ENCODE data around the gene THEM4.
"Not testable (repeated sequence)": the region's sequence is repeated elsewhere in the genome, so short reads cannot be mapped to it uniquely, and the experiment has no call there.

THEM4 gene

GRCh38 chr1:151855933-151856332 lies 53.4 kb downstream of the THEM4 start:
- DNase-seq, result no peak

GRCh38 chr1:151855516-151855915 lies 53.8 kb downstream of the THEM4 start:
- DNase-seq, result not testable (repeated sequence)

- no peak for DNase-seq
These were observed 54.7 kb downstream of the THEM4 start for GRCh38 chr1:151854658-151855057.

GRCh38 chr1:151853411-151853943 lies 55.8 kb downstream of the THEM4 start, which contains the start of gene THEM5:
Gene THEM5 (minus strand): TSS chr1:151853712. CDS start chr1:151853565, 147 bp downstream.
- no peak for DNase-seq

GRCh38 chr1:151852733-151853132 lies 56.6 kb downstream of the THEM4 start:
- no peak for DNase-seq

GRCh38 chr1:151851886-151852285 lies 57.4 kb downstream of the THEM4 start:
- DNase-seq, result no peak

- no peak for DNase-seq
These were observed 59.4 kb downstream of the THEM4 start for GRCh38 chr1:151849871-151850270.

- DNase-seq, result no peak
These were observed 60.2 kb downstream of the THEM4 start for GRCh38 chr1:151849126-151849525.

GRCh38 chr1:151847867-151848596 lies 61.3 kb downstream of the THEM4 start:
- DNase-seq, result no peak

GRCh38 chr1:151846686-151847237 lies 62.5 kb downstream of the THEM4 start:
- no peak for DNase-seq

- peak; percentile 40 for DNase-seq
These were observed 63.2 kb downstream of the THEM4 start for GRCh38 chr1:151846062-151846568.

GRCh38 chr1:151843398-151843797 lies 65.9 kb downstream of the THEM4 start:
- DNase-seq, result no peak

- DNase-seq, result peak; percentile 61
These were observed 68.2 kb downstream of the THEM4 start for GRCh38 chr1:151841141-151841540.

- no peak for DNase-seq
These were observed 68.9 kb downstream of the THEM4 start for GRCh38 chr1:151840421-151840820.

GRCh38 chr1:151839457-151840403 lies 69.6 kb downstream of the THEM4 start, which contains the start of gene C2CD4D:
Gene C2CD4D (minus strand): TSS chr1:151839820. CDS start chr1:151838989, 831 bp downstream.
- no peak for DNase-seq

GRCh38 chr1:151839082-151839412 lies 70.3 kb downstream of the THEM4 start:
- no peak for DNase-seq

- no peak for DNase-seq
These were observed 70.9 kb downstream of the THEM4 start for GRCh38 chr1:151838222-151839081.

- DNase-seq, result no peak
These were observed 71.5 kb downstream of the THEM4 start for GRCh38 chr1:151837884-151838221.

GRCh38 chr1:151837197-151837596 lies 72.1 kb downstream of the THEM4 start:
- DNase-seq, result no peak

- no peak for DNase-seq
These were observed 73.7 kb downstream of the THEM4 start for GRCh38 chr1:151835596-151835995.

GRCh38 chr1:151834239-151834638 lies 75.1 kb downstream of the THEM4 start:
- DNase-seq, result no peak
